NB4 (cell line): ENCODE measurements around the gene ANKRD30A.

Source experiments
- CTCF ChIP-seq: IDR thresholded peaks from one replicate; pipeline ENCODE4 v1.5.1; 2012; ENCODE audit warnings: low read depth, low read length
- MAX ChIP-seq: IDR thresholded peaks from 2 replicates; pipeline ENCODE4 v1.6.1; 2011; ENCODE audit warnings: low read depth, low read length

- TF ChIP-seq CTCF = no peak
- no peak for TF ChIP-seq MAX
Observed at GRCh38 chr10:37379991-37380390, 254.6 kb downstream of the ANKRD30A start.
